Peyer's patch (tissue), 4 donors: ENCODE measurements around the gene CACNA1B.
"Not testable (repeated sequence)": the region's sequence is repeated elsewhere in the genome, so short reads cannot be mapped to it uniquely, and the experiment has no call there.

Source experiments
- POLR2A ChIP-seq, 2 donors: fragments of 450-650 bp; IDR thresholded peaks; one replicate each; pipeline ENCODE4 v1.5.1; 2017; ENCODE audit warnings: antibody characterized with exemption in 2 of 2, mild to moderate bottlenecking in 2 of 2, moderate library complexity in 2 of 2
- TF ChIP-seq, protein P1 (sequence below), 6 experiments: fragments of 450-650 bp in 4 of 6; fragments of 200-600 bp in 2 of 6; sonication (generic) in 1 of 6; IDR thresholded peaks; one replicate each; pipeline ENCODE4 v1.5.1; 2017 to 2019; ENCODE audit warnings: antibody characterized with exemption in 6 of 6, mild to moderate bottlenecking in 3 of 6, moderate library complexity in 1 of 6

GRCh38 chr9:138126858-138127584 lies 249.4 kb downstream of the CACNA1B start:
- TF ChIP-seq, protein P1, sequence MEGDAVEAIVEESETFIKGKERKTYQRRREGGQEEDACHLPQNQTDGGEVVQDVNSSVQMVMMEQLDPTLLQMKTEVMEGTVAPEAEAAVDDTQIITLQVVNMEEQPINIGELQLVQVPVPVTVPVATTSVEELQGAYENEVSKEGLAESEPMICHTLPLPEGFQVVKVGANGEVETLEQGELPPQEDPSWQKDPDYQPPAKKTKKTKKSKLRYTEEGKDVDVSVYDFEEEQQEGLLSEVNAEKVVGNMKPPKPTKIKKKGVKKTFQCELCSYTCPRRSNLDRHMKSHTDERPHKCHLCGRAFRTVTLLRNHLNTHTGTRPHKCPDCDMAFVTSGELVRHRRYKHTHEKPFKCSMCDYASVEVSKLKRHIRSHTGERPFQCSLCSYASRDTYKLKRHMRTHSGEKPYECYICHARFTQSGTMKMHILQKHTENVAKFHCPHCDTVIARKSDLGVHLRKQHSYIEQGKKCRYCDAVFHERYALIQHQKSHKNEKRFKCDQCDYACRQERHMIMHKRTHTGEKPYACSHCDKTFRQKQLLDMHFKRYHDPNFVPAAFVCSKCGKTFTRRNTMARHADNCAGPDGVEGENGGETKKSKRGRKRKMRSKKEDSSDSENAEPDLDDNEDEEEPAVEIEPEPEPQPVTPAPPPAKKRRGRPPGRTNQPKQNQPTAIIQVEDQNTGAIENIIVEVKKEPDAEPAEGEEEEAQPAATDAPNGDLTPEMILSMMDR (IDR thresholded peaks at IDR 0.05) = not testable (repeated sequence)
- not testable (repeated sequence) for TF ChIP-seq POLR2A (IDR thresholded peaks at IDR 0.05)
